ES-I3 (cell line): ENCODE results near the gene FUT2.
"Not testable (repeated sequence)": the region's sequence is repeated elsewhere in the genome, so short reads cannot be mapped to it uniquely, and the experiment has no call there.

Experiments
- H3K36me3 ChIP-seq: 2 replicates; pipeline ENCODE4 v1.6.1; 2013; ENCODE audit warnings: mild to moderate bottlenecking, low read length, control low read depth, moderate library complexity; ENCODE audit not compliant: insufficient read depth
- H3K4me1 ChIP-seq: 2 replicates; pipeline ENCODE4 v1.6.1; 2013; ENCODE audit warnings: mild to moderate bottlenecking, control low read depth, low read length; ENCODE audit not compliant: insufficient read depth
- H3K9ac ChIP-seq: 2 replicates; pipeline ENCODE4 v1.6.1; 2013; ENCODE audit warnings: low read depth, mild to moderate bottlenecking, low read length, moderate library complexity
- H3K9me3 ChIP-seq: 2 replicates; pipeline ENCODE4 v1.6.1; 2013; ENCODE audit warnings: mild to moderate bottlenecking, low read length, moderate library complexity; ENCODE audit not compliant: control insufficient read depth, insufficient read depth

FUT2 gene

DNA sequence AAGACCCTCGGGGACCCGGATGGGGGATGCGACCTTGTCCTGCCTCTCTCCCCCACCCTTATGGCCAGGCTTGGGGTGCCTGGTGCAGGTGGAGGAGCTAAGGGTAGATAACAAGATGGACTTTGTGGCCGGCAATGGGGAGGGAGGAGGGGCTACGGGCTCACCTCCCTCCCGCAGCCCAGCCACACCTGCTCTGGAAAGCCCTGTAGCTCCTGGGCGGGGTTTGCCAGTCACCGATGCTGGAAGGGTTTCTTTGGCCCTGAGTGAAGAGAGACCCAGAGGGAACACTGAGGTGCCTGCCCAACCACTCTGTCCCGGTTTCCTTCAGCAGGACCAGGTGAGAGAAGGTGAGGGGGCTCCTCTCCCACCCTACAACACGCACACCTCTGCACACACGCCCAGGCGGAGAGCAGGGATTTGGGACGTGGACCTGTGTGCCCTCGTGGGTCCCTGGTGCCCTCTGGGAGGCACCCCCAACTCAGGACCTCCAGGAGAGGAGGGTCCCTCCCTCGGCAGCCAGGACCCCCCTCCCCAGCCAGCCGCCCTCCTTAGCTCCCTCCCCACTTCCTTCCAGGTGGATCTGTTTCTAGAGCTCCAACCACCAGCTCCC lies at the start of gene FUT2:
Gene FUT2, plus strand, starts transcription at position 229 of the 610 bp plus-strand sequence. CDS start 6,986 bp downstream, outside the sequence.
- Histone ChIP-seq H3K9ac (peak within 1 kb of the TSS; percentile 78), H3K36me3 (no peaks in the 10 kb centered on the region), H3K9me3 (no peaks in the 10 kb centered on the region; the same call in 1 of the 2 replicates), H3K4me1 (no peaks in the 10 kb centered on the region; the same call in 1 of the 2 replicates)

DNA sequence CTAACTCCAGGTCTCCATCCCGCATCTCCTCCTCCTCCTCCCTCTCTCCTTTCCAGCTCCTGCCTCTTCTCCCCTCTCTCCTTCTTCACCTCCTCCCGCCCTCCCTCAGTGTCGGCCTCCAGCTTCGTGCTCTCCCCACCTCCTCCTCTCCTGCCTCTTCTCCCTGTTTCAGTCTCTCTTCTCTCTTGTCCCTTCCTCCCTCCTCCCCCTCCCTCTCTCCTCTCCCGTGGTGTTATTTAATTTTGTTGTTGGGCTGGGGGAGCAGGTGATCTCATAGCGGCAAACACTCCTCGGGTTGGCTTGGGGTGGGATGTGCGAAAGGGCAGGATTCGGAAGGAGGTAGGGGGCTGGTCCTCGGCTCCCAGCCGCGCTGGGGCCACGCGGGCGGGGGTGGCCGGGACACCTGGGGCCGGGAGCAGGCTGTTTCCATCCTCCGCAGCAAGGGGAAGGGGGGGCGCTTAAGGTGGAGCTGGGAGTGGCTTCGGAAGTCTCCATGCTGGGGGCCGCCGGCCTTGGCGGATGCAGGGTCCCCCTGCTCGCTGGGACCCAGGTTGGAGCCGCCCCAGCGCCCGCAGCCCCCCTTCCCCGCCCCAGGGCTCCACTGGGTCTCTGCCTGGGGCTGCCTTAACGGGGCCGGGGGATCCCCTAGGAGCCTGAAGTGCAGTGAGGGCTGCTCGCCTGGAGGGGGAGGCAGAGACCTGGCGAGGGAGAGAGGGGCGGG lies 49.6 kb upstream of the FUT2 start, which contains the start of gene CA11:
Gene CA11, minus strand, starts transcription at position 187 of the 721 bp plus-strand sequence. CDS start 555 bp downstream, outside the sequence.
- peaks cover 4% of the 10 kb centered on the region for H3K4me1 ChIP-seq
- no peaks in the 10 kb centered on the region for H3K9me3 ChIP-seq
- no peaks in the 10 kb centered on the region for H3K36me3 ChIP-seq
- peak within 1 kb of the TSS; percentile 60 for H3K9ac ChIP-seq

DNA sequence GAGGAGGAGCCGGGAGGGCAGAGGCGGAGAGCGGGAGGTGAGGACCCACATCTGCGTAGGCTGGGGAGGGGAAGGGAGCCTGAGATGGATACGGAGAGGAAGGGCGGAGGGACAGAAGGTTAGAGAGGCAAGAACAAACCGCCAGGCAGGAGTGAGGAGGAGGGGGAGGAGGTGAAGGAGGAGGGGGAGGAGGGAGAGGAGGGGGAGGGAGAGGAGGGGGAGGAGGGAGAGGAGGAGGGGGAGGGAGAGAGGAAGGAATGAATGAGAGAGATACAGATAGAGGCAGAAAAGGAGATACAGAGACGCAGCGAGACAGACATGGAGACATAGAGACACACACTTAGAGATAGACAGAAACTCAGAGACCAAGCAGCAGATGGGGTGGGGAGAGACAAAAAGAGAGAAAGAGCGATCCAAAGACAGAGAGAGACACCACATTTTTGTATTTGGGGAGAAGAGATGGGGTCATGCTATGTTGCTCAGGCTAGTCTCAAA lies 49.0 kb upstream of the FUT2 start:
- H3K36me3 ChIP-seq = no peaks in the 10 kb centered on the region
- no peak overlapping the region for H3K9ac ChIP-seq
- H3K4me1 ChIP-seq = peaks cover 4% of the 10 kb centered on the region
- H3K9me3 ChIP-seq = no peaks in the 10 kb centered on the region

DNA sequence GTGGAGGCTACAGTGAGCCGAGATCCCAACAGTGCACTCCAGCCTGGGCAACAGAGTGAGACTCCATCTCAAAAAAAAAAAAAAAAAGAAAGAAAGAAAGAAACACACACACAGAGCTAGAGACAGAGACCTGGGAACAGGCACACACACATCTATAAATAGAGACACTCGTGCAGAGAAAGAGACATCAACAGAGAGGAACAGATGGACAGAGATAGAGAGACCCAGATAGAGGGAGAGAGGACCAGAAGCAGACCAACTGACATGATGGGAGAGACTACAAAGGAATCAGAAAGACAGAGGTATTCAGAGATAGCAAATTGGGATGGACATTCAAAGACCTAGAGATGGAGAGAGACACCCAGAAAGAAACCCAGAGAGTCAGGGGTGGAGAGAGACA lies 47.6 kb upstream of the FUT2 start:
- Histone ChIP-seq H3K4me1 (peaks cover 4% of the 10 kb centered on the region), H3K36me3 (no peaks in the 10 kb centered on the region), H3K9ac (no peak overlapping the region), H3K9me3 (no peaks in the 10 kb centered on the region)

DNA sequence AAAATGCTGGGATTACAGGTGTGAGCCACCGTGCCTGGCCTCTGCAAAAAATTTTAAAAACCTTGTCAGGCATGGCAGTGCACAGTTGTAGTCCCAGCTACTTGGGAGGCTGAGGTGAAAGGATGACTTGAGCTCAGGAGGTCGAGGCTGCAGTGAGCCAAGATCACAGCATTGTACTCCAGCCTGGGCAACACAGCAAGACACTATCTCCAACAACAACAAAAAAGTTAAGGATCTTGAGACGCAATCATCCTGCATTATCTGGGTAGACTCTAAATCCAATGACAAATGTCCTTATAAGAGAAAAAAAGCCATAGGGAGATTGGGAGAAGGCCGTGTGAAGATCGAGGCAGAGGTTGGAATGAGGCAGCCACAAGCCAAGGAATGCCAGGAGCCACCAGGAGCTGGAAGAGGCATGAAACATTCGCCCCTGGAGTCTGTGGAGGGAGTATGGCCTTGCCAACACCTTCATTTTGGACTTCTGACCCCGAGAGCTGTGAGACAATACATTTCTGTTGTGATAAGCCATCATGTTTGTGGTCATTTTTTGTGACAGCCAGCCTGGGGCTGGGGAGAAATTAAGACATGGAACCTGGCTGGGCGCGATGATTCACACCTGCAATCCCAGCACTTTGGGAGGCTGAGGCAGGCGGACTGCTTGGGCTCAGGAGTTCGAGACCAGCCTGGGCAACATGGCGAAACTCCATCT lies 44.6 kb upstream of the FUT2 start:
- H3K9ac ChIP-seq = no peak overlapping the region
- no peaks in the 10 kb centered on the region for H3K36me3 ChIP-seq
- no peaks in the 10 kb centered on the region for H3K9me3 ChIP-seq
- H3K4me1 ChIP-seq = peaks cover 10% of the 10 kb centered on the region

DNA sequence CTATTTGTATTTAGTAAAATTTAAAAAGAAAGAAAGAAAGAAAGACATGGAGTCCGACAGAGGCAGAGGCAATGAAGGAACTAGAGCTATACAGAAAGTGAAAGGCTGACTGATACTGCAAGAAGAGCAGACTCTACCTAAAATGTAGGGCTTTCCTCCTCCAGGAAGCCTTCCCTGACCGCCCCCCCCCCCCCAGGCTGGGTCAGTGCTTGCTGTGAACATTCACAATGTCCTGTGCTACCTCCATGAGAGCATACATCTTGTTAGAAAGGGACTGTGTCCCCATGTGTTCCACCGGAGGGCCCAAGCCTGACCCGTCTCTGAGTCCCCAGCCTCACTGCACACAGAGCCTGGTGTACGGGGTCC lies 44.1 kb upstream of the FUT2 start:
- peaks cover 10% of the 10 kb centered on the region for H3K4me1 ChIP-seq
- no peak overlapping the region for H3K9ac ChIP-seq
- no peaks in the 10 kb centered on the region for H3K36me3 ChIP-seq
- H3K9me3 ChIP-seq = no peaks in the 10 kb centered on the region

DNA sequence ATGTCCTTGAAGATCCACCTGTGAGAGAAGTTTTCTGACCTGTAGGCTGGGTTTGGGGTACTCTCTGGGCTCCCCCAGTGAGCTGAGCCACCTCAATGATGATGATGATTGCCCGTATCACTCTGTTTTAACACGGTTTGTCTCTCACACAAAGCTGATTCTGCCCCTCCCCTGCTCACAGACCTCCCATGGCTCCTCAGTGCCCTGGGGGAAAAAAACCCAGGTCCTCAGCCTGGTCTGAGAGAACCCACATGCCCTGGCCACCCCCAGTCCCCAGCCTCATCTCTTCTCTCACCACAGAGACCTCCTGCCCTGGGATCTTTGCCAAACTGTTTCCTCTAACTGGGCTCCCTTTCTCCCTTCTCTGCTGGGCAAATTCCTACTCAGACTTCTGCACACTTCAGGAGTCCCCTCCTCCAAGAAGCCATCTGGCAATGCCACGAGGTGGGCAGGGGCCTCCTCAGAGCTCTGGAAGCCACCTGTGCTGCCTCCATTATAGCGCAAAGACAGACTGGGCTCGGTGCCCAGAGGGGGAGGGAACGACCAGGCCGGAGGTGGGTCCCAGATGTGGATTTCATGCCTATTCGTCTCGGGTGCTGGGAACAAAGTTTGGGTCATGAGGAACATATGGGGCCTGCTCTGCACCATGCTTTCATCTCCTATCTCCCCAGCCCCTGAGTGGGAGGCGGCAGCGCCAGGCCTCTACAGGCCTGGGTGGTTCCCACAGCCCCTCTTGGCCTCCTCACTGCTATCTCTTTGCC lies 41.3 kb upstream of the FUT2 start:
- H3K9me3 ChIP-seq = no peaks in the 10 kb centered on the region
- H3K4me1 ChIP-seq = peaks cover 7% of the 10 kb centered on the region
- H3K36me3 ChIP-seq = no peaks in the 10 kb centered on the region
- no peak overlapping the region for H3K9ac ChIP-seq

DNA sequence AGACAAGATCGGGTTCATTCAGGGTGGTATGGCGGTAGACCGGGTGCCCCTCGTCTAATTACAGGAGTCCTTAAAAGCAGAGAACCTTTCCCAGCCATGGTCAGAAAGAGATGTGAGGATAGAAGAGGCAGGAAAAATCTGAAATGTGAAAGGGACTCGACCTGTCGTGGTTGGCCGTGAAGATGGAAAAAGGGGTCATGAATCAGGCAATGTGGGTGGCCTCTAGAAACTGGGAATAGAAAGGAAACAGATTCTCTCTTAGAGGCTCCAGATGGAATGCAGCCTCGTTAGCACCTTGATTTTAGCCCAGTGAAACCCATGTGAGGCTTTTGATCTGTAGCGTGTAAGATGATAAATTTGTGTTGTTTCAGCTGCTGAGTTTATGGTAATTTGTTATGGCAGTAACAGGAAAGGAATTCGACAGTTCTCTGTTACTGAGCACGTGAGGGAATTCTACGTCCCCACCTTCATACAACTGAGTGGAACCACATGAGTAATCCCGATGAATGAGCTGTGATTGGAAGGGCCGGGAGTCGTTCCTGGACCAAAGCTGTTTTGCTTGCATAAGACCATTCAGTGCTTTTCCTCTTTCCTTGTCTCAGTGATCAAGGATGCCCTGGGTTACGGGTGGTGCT lies 38.8 kb upstream of the FUT2 start:
- Histone ChIP-seq H3K9me3 (no peaks in the 10 kb centered on the region), H3K36me3 (no peaks in the 10 kb centered on the region), H3K9ac (no peak overlapping the region), H3K4me1 (peaks cover 5% of the 10 kb centered on the region; the same call in 1 of the 2 replicates)

DNA sequence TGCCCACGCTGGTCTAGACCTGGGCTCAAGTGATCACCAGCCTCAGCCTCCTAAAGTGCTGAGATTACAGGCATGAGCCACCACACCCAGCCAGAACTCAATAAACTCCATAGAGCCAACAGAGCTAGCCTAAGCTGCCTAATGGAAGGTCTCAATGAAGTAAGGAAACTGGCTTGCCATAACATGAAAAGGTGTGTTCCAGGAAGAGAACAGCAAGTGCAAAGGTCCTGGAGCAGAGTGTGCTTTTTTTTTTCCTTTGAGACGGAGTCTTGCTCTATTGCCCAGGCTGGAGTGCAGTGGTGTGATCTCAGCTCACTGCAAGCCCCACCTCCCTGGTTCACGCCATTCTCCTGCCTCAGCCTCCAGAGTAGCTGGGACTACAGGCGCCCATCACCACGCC lies 37.9 kb upstream of the FUT2 start:
- H3K4me1 ChIP-seq, H3K9me3 ChIP-seq, H3K9ac ChIP-seq, H3K36me3 ChIP-seq: not testable (repeated sequence)

DNA sequence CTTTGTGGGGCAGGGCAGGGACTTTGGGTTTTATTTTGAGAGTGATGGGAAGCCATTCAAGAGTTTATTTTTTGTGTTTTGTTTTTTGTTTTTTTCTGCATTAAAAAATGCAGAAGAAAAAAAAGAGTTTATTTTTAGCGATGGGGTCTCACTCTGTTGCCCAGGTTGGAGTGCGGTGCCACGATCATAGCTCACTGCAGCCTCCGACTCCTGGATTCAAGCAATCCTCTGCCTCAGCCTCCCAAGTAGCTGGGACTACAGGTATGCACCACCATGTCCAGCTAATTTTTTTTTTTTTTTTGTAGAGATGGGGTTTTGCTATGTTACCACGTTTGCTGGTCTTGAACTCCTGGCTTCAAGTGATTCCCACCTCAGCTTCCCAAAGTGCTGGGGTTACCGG lies 37.3 kb upstream of the FUT2 start:
- Histone ChIP-seq H3K36me3 (no peaks in the 10 kb centered on the region), H3K9ac (no peak overlapping the region), H3K4me1 (peaks cover 5% of the 10 kb centered on the region; the same call in 1 of the 2 replicates), H3K9me3 (no peaks in the 10 kb centered on the region)

DNA sequence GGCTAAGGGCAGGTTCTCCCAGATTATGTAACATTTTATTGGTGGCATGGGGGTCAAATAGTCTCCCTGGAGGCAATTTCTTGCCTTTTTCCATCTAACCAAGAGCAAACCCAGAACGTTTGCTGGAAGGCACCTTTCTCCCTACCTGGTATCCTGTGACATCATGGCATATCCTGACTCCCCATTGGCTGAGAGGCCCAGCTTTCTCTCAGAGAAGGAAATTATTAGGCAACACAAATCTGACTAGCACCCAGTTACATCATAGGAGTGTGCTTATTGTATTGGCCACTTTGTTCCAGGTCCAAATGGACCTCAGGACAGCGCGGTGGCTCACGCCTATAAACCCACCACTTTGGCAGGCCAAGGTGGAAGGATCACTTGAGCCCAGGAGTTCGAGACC lies 36.0 kb upstream of the FUT2 start:
- Histone ChIP-seq H3K9ac (no peak overlapping the region), H3K9me3 (no peaks in the 10 kb centered on the region), H3K4me1 (peaks cover 1% of the 10 kb centered on the region; the same call in 1 of the 2 replicates), H3K36me3 (no peaks in the 10 kb centered on the region)

DNA sequence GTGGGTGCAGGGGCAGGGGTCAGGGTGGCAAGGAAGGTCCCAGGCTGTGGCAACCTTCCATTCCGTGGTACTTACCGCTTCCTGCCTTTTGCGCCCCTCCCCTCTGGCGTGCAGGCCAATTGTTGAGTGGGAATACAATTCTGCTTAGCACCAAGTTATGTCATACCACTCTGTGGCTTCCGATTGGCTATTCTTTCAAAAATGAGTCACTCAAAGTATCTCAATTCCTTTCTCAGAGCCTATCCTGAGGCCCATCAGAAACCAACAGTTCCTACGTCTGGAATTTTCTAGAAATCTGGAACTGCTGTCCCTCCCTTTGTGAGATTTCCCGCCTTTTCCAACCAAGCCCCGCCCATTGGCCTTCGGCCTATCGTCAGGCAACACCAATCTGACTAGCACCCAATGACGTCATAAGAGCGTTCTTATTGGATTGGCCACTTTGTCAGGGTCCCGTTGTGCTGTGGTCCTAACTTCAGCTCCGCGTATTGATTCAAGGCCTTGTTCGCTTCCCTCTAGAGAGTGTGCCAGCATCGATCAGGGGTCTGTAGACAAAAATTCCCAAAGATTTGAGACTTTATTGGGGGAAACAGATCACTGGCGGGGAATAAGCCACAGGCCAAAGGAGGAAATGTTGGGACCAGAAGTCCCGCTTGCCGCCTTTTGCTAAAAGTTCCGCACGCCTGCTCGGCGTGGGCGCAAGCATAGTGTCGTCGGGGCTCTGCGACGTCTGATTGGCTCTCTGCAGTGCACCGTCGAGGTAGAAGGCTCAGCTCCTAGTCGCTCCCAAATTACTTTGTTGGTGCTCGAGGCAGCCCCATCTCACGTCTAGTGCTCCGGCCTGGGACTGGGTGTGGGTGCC lies 34.7 kb upstream of the FUT2 start:
- Histone ChIP-seq H3K9ac (no peak overlapping the region), H3K9me3 (no peaks in the 10 kb centered on the region), H3K36me3 (no peaks in the 10 kb centered on the region), H3K4me1 (no peaks in the 10 kb centered on the region; the same call in 1 of the 2 replicates)

DNA sequence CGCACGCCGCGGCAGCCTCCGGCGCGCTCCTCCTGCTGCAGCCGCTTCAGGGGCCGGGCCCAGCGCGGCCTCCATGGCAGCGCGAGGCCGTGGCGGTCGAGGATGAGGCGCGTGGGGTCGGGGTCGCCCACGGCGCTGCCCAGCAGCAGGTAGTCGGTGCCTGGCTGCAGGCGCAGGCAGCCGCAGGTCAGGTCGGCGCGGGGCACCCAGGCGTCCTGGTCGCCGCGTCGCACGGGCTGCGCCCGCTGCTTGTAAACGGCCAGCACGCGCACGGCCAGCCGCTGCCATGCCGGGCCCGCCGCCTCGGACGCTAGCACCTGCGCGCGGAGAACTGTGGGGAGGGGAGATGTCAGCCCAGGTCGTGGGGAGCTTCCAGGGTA lies 34.1 kb upstream of the FUT2 start:
- H3K9me3 ChIP-seq = no peaks in the 10 kb centered on the region
- no peak overlapping the region for H3K9ac ChIP-seq
- no peaks in the 10 kb centered on the region for H3K36me3 ChIP-seq
- H3K4me1 ChIP-seq = no peaks in the 10 kb centered on the region; the same call in 1 of the 2 replicates
